H1 (cell line): ENCODE data around the gene ALPI. TPM values are rescaled to one million over a fixed set of nuclear protein-coding genes. Genes with fewer than 3 reads are reported as not detected.

Experiments
- ATF2 ChIP-seq: IDR thresholded peaks from 2 replicates; pipeline ENCODE4 v1.6.1; 2012; ENCODE audit warnings: low read length, inconsistent platforms
- CHD7 ChIP-seq: fragments of 300-600 bp; sonication (generic); IDR thresholded peaks from 2 replicates; pipeline ENCODE4 v1.7.1; 2012; ENCODE audit warnings: low read length, moderate library complexity, mild to moderate bottlenecking, inconsistent platforms; ENCODE audit not compliant: insufficient replicate concordance
- polyA plus RNA-seq, 7 experiments: library from polyadenylated mRNA; depleted of rRNA in 3 of 7; stranded (reverse) in 5 of 7; unstranded in 2 of 7; fragments of >200 nt in 5 of 7; fragments of 200-250 nt in 2 of 7; gene quantifications; 1 replicate in 5 of 7; 2 replicates in 1 of 7; 4 replicates in 1 of 7; pipeline versions ENCODE4 v1.2.1 to v1.2.3, GENCODE V29; 2011 to 2013; ENCODE audit warnings: missing spikeins in 2 of 7, mixed read lengths in 2 of 7
- total RNA-seq: library from RNA; stranded (reverse); fragmentation: NEBNext Ultra II Directional; extraction: Animal tissue kit (Norgen Biotek cat#: 25700); gene quantifications from 2 replicates; pipeline ENCODE4 v1.2.1, GENCODE V29; 2021

The ALPI gene
- total and polyA plus RNA-seq, 2 of the 8 experiments (the other 6 are each of a cell fraction or from before 2014, with no cell fraction given) = not detected

- TF ChIP-seq CHD7 (no peak), ATF2 (no peak)
These were observed 49.9 kb downstream of the ALPI start (continued) for GRCh38 chr2:232505856-232506255.
